Liver (tissue), 9 donors: Measurements from ENCODE around the gene CISD1. TPM values are rescaled to one million over a fixed set of nuclear protein-coding genes. Genes with fewer than 3 reads are reported as not detected.
"Not testable (repeated sequence)": the region's sequence is repeated elsewhere in the genome, so short reads cannot be mapped to it uniquely, and the experiment has no call there.

Source experiments
- DNase-seq: peaks from one replicate; pipeline ENCODE4 v3.0.0-alpha.2; 2017; ENCODE audit warnings: low spot score
- H3K27ac ChIP-seq, 2 donors: one replicate each; pipeline ENCODE4 v1.7.0; 2013; ENCODE audit warnings: inconsistent platforms in 2 of 2, low read length in 2 of 2, control low read depth in 1 of 2, low read depth in 1 of 2, mild to moderate bottlenecking in 1 of 2
- H3K27me3 ChIP-seq, 4 donors: one replicate each; pipeline versions ENCODE4 v1.6.1 to v1.7.0; 2013; ENCODE audit warnings: low read length in 3 of 4, inconsistent platforms in 1 of 4, mild to moderate bottlenecking in 1 of 4, moderate library complexity in 1 of 4; ENCODE audit not compliant: control insufficient read depth in 4 of 4, insufficient read depth in 4 of 4
- H3K36me3 ChIP-seq, 4 donors: one replicate each; pipeline versions ENCODE4 v1.6.1 to v1.7.0; 2013; ENCODE audit warnings: low read length in 3 of 4, mild to moderate bottlenecking in 3 of 4, low read depth in 1 of 4, moderate library complexity in 1 of 4; ENCODE audit not compliant: control insufficient read depth in 4 of 4, insufficient read depth in 3 of 4
- H3K4me1 ChIP-seq, 4 donors: one replicate each; pipeline versions ENCODE4 v1.6.1 to v1.7.0; 2013; ENCODE audit warnings: low read length in 3 of 4, mild to moderate bottlenecking in 3 of 4, moderate library complexity in 1 of 4; ENCODE audit not compliant: control insufficient read depth in 4 of 4, insufficient read depth in 4 of 4
- H3K4me3 ChIP-seq, 3 donors: one replicate each; pipeline versions ENCODE4 v1.6.1 to v1.7.0; 2013; ENCODE audit warnings: low read length in 3 of 3, control low read depth in 1 of 3, low read depth in 1 of 3, mild to moderate bottlenecking in 1 of 3
- H3K9ac ChIP-seq, 2 donors: one replicate each; pipeline ENCODE4 v1.7.0; 2013; ENCODE audit warnings: low read length in 2 of 2, mild to moderate bottlenecking in 2 of 2, moderate library complexity in 2 of 2, control low read depth in 1 of 2, low read depth in 1 of 2
- H3K9me3 ChIP-seq, 4 donors: one replicate each; pipeline versions ENCODE4 v1.6.1 to v1.7.0; 2013; ENCODE audit warnings: low read length in 3 of 4; ENCODE audit not compliant: control insufficient read depth in 4 of 4
- ATF3 ChIP-seq: IDR thresholded peaks from 2 replicates; pipeline ENCODE4 v1.6.1; 2016; ENCODE audit warnings: antibody characterized with exemption
- CTCF ChIP-seq: fragments of 150-350 bp; IDR thresholded peaks from 2 replicates; pipeline ENCODE4 v1.5.1; 2017; ENCODE audit warnings: improper control_type of control experiment, low read depth, low read length; ENCODE audit not compliant: missing input control
- FOXA1 ChIP-seq: IDR thresholded peaks from 2 replicates; pipeline ENCODE4 v1.6.1; 2016; ENCODE audit warnings: antibody characterized with exemption
- FOXA2 ChIP-seq: IDR thresholded peaks from 2 replicates; pipeline ENCODE4 v1.6.1; 2016; ENCODE audit warnings: antibody characterized with exemption
- GABPA ChIP-seq, 2 donors: IDR thresholded peaks in 1 of 2; conservative IDR thresholded peaks in 1 of 2; 2 replicates each; pipeline ENCODE4 v1.6.1; 2016; ENCODE audit warnings: antibody characterized with exemption in 2 of 2, mild to moderate bottlenecking in 1 of 2, moderate library complexity in 1 of 2
- HNF4G ChIP-seq: IDR thresholded peaks from 2 replicates; pipeline ENCODE4 v1.6.1; 2016; ENCODE audit warnings: antibody characterized with exemption
- JUND ChIP-seq, 2 donors: IDR thresholded peaks; 2 replicates each; pipeline ENCODE4 v1.6.1; 2016; ENCODE audit warnings: antibody characterized with exemption in 2 of 2
- MAX ChIP-seq: IDR thresholded peaks from 2 replicates; pipeline ENCODE4 v1.6.1; 2016; ENCODE audit warnings: antibody characterized with exemption
- REST ChIP-seq: IDR thresholded peaks from 2 replicates; pipeline ENCODE4 v1.6.1; 2016; ENCODE audit warnings: antibody characterized with exemption, mild to moderate bottlenecking
- SP1 ChIP-seq: IDR thresholded peaks from 2 replicates; pipeline ENCODE4 v1.6.1; 2018; ENCODE audit warnings: antibody characterized with exemption, mild to moderate bottlenecking
- TAF1 ChIP-seq: conservative IDR thresholded peaks from 2 replicates; pipeline ENCODE4 v1.6.1; 2016; ENCODE audit warnings: antibody characterized with exemption, mild to moderate bottlenecking
- ZBTB33 ChIP-seq: IDR thresholded peaks from 2 replicates; pipeline ENCODE4 v1.6.1; 2016; ENCODE audit warnings: antibody characterized with exemption
- WGBS: extraction: QIAGEN DNeasy Blood & Tissue Kit; methylation state at CpG from one replicate; pipeline ENCODE4 v1.1.7; 2013; 5-methylcytosine and 5-hydroxymethylcytosine counted together
- polyA plus RNA-seq, 2 donors: library from polyadenylated mRNA; stranded (reverse) in 1 of 2; unstranded in 1 of 2; fragments of 200-250 nt in 1 of 2; fragments of >200 nt in 1 of 2; fragmentation: Nextera tagmentation in 1 of 2; extraction: Ambion mirVana in 1 of 2; gene quantifications; one replicate each; pipeline versions ENCODE4 v1.2.1 to v1.2.3, GENCODE V29; 2013 to 2015
- total RNA-seq, 2 donors: library from RNA; depleted of rRNA; stranded (reverse); fragments of >200 nt; gene quantifications; one replicate each; pipeline ENCODE4 v1.2.3, GENCODE V29; 2014
- donor health status: healthy.
- donor health status: healthy.
- donor health status: healthy.
- donor health status: healthy.
- donor health status: healthy.

The CISD1 gene
- total and polyA plus RNA-seq, 4 donors: 8.5 to 141 (median 15.5) TPM

- Histone ChIP-seq H3K9me3 (no peaks in the 10 kb centered on the region), H3K36me3 (no peaks in the 10 kb centered on the region), H3K27ac (no peak overlapping the region), H3K4me1 (peaks cover 0 to 2% (median 0%) of the 10 kb centered on the region in 4 donors), H3K9ac (no peak overlapping the region), H3K4me3 (no peak overlapping the region), H3K27me3 (no peaks in the 10 kb centered on the region)
- 98% methylated on average over 18 of the region's 18 CpGs for WGBS
- no peak for DNase-seq
- no peak for TF ChIP-seq ATF3
- no peak for TF ChIP-seq FOXA2
- TF ChIP-seq GABPA (IDR thresholded peaks at IDR 0.05 in 1 of 2, conservative IDR thresholded peaks at IDR 0.05 in 1 of 2): no peak
- TF ChIP-seq TAF1: no peak
- no peak for TF ChIP-seq HNF4G
- TF ChIP-seq FOXA1: no peak
- no peak for TF ChIP-seq ZBTB33
- no peak for TF ChIP-seq MAX
- TF ChIP-seq JUND (IDR thresholded peaks at IDR 0.05): no peak
- no peak for TF ChIP-seq SP1
- no peak for TF ChIP-seq REST
- TF ChIP-seq CTCF: no peak
Measured at GRCh38 chr10:58243269-58243668, 25.7 kb upstream of the CISD1 start.

GRCh38 chr10:58243801-58244200 is 25.2 kb upstream of the CISD1 start:
- 93% methylated on average over 31 of the region's 31 CpGs for WGBS
- not testable (repeated sequence) for H3K36me3 ChIP-seq, H3K27me3 ChIP-seq, H3K27ac ChIP-seq, DNase-seq, H3K4me3 ChIP-seq, H3K4me1 ChIP-seq, H3K9me3 ChIP-seq, H3K9ac ChIP-seq

GRCh38 chr10:58244242-58244641 is 24.7 kb upstream of the CISD1 start:
- WGBS: 95% methylated on average over 26 of the region's 28 CpGs
- DNase-seq, H3K27me3 ChIP-seq, H3K4me1 ChIP-seq, H3K36me3 ChIP-seq, H3K4me3 ChIP-seq, H3K27ac ChIP-seq, H3K9me3 ChIP-seq, H3K9ac ChIP-seq: not testable (repeated sequence)

GRCh38 chr10:58244666-58245065 is 24.3 kb upstream of the CISD1 start:
- 56% methylated on average over 3 of the region's 3 CpGs for WGBS
- H3K36me3 ChIP-seq, H3K4me1 ChIP-seq, H3K9ac ChIP-seq, H3K27ac ChIP-seq, H3K9me3 ChIP-seq, H3K4me3 ChIP-seq, DNase-seq, H3K27me3 ChIP-seq: not testable (repeated sequence)
